ENCODE results near the gene SRPK2. TPM values are rescaled to one million over a fixed set of nuclear protein-coding genes. Genes with fewer than 3 reads are reported as not detected.

Gene SRPK2
- total RNA-seq, 1 experiment from 2014 or later = 50.5 TPM

- TF ChIP-seq AR (CRISPR knock-in tag; IDR thresholded peaks at IDR 0.05) = no peak
- no peak for TF ChIP-seq ETV6 (CRISPR knock-in tag; IDR thresholded peaks at IDR 0.05)
- no peak for TF ChIP-seq GABPB1 (CRISPR knock-in tag; IDR thresholded peaks at IDR 0.05)
- no peak for TF ChIP-seq ZNF396 (CRISPR knock-in tag; IDR thresholded peaks at IDR 0.05; ENCODE audit: borderline replicate concordance)
- TF ChIP-seq ZNF423 (CRISPR knock-in tag; IDR thresholded peaks at IDR 0.05) = no peak
- TF ChIP-seq ATF2 (CRISPR knock-in tag; IDR thresholded peaks at IDR 0.05; ENCODE audit: borderline replicate concordance, low read depth) = no peak
- TF ChIP-seq PREB (CRISPR knock-in tag; IDR thresholded peaks at IDR 0.05; ENCODE audit: borderline replicate concordance) = no peak
- TF ChIP-seq ZNF121 (CRISPR knock-in tag; IDR thresholded peaks at IDR 0.05) = no peak
- no peak for TF ChIP-seq HMGA2 (CRISPR knock-in tag; IDR thresholded peaks at IDR 0.05)
- no peak for TF ChIP-seq ZMAT4 (CRISPR knock-in tag; IDR thresholded peaks at IDR 0.05)
- no peak for TF ChIP-seq TCF7 (CRISPR knock-in tag; IDR thresholded peaks at IDR 0.05; ENCODE audit: low read depth)
These were observed 215.1 kb downstream of the SRPK2 start (continued) for GRCh38 chr7:105173586-105173985.

- Mint-ChIP-seq H3K4me1 (no peaks in the 10 kb centered on the region), H3K27me3 (ENCODE audit: low read depth) (no peaks in the 10 kb centered on the region), H3K9me3 (peaks cover 8% of the 10 kb centered on the region), H3K27ac (no peak overlapping the region), H3K4me3 (no peak overlapping the region), H3K36me3 (peaks cover 51% of the 10 kb centered on the region)
- ChIA-PET POLR2A (no interaction called here), CTCF (no interaction called here)
- TF ChIP-seq NFE2L1 (CRISPR knock-in tag; IDR thresholded peaks at IDR 0.05) (no peak), RELA (CRISPR knock-in tag; IDR thresholded peaks at IDR 0.05; ENCODE audit: borderline replicate concordance) (no peak), IRF2 (CRISPR knock-in tag; IDR thresholded peaks at IDR 0.05; ENCODE audit: borderline replicate concordance, low read depth) (no peak), STAT6 (CRISPR knock-in tag; conservative IDR thresholded peaks at IDR 0.05; ENCODE audit: low read depth) (no peak), KAT7 (CRISPR knock-in tag; IDR thresholded peaks at IDR 0.05; ENCODE audit: borderline replicate concordance) (no peak), GABPB1 (CRISPR knock-in tag; IDR thresholded peaks at IDR 0.05) (no peak), ATF2 (CRISPR knock-in tag; IDR thresholded peaks at IDR 0.05; ENCODE audit: borderline replicate concordance, low read depth) (no peak), ATF6 (CRISPR knock-in tag; IDR thresholded peaks at IDR 0.05) (no peak), NR1H2 (CRISPR knock-in tag; IDR thresholded peaks at IDR 0.05) (no peak), ZNF263 (CRISPR knock-in tag; IDR thresholded peaks at IDR 0.05; ENCODE audit: low read depth) (no peak)
- no peak for DNase-seq (ENCODE audit: low spot score)
- ATAC-seq = no peak
These were observed 224.0 kb downstream of the SRPK2 start for GRCh38 chr7:105164751-105165150.
